Common myeloid progenitor, CD34-positive (primary cell): ENCODE data around the gene CCDC73.
"Not testable (repeated sequence)": the region's sequence is repeated elsewhere in the genome, so short reads cannot be mapped to it uniquely, and the experiment has no call there.

ENCODE experiments used
- CTCF ChIA-PET: fragments of 350-600 bp; sonication (Branson Sonifier 250); formaldehyde crosslinking; loops from one replicate; lab custom pipeline; 2021; ENCODE audit warnings: antibody characterized with exemption; lab: Charles Lee
- POLR2A ChIA-PET: fragments of 350-600 bp; sonication (Branson Sonifier 250); formaldehyde crosslinking; loops from one replicate; lab custom pipeline; 2021; ENCODE audit warnings: antibody characterized with exemption; lab: Charles Lee
- DNase-seq, 3 donors: peaks; one replicate each; pipeline versions ENCODE4 v3.0.0 to v3.0.0-alpha.2; 2013
- H3K27ac ChIP-seq, 2 experiments: 1 replicate in 1 of 2; 2 replicates in 1 of 2; pipeline ENCODE4 v1.7.0; 2013; ENCODE audit warnings: inconsistent platforms in 2 of 2, low read length in 2 of 2, mild to moderate bottlenecking in 2 of 2, low read depth in 1 of 2, moderate library complexity in 1 of 2; ENCODE audit not compliant: severe bottlenecking in 2 of 2, insufficient read depth in 1 of 2, poor library complexity in 1 of 2
- H3K27me3 ChIP-seq, 5 experiments: replicated peaks in 2 of 5; 1 replicate in 3 of 5; 2 replicates in 2 of 5; pipeline versions ENCODE4 v1.6.1 to v1.7.0; 2013; ENCODE audit warnings: low read length in 4 of 5, mild to moderate bottlenecking in 2 of 5, moderate library complexity in 2 of 5, inconsistent platforms in 1 of 5; ENCODE audit not compliant: insufficient read depth in 5 of 5, control insufficient read depth in 4 of 5
- H3K36me3 ChIP-seq, 4 experiments: 1 replicate in 2 of 4; 2 replicates in 2 of 4; pipeline versions ENCODE4 v1.6.1 to v1.7.0; 2013; ENCODE audit warnings: low read length in 3 of 4, control low read depth in 1 of 4, mild to moderate bottlenecking in 1 of 4; ENCODE audit not compliant: control insufficient read depth in 4 of 4, insufficient read depth in 4 of 4
- H3K4me1 ChIP-seq, 4 experiments: 1 replicate in 3 of 4; 2 replicates in 1 of 4; pipeline versions ENCODE4 v1.6.1 to v1.7.1; 2013; ENCODE audit warnings: low read length in 3 of 4, mild to moderate bottlenecking in 3 of 4, control low read depth in 1 of 4, inconsistent platforms in 1 of 4, moderate library complexity in 1 of 4; ENCODE audit not compliant: control insufficient read depth in 4 of 4, insufficient read depth in 4 of 4; ENCODE audit errors: control extremely low read depth in 1 of 4
- H3K4me3 ChIP-seq, 7 experiments: 1 replicate in 4 of 7; 2 replicates in 3 of 7; pipeline versions ENCODE4 v1.5.1 to v1.7.0; 2013; ENCODE audit warnings: mild to moderate bottlenecking in 7 of 7, low read length in 6 of 7, moderate library complexity in 6 of 7, inconsistent platforms in 2 of 7, low read depth in 2 of 7, control low read depth in 1 of 7; ENCODE audit not compliant: insufficient read depth in 4 of 7, control insufficient read depth in 1 of 7; ENCODE audit errors: extremely low read depth in 1 of 7
- H3K9me3 ChIP-seq, 5 experiments: 1 replicate in 4 of 5; 2 replicates in 1 of 5; pipeline versions ENCODE4 v1.6.1 to v1.7.1; 2013; ENCODE audit warnings: low read length in 4 of 5, mild to moderate bottlenecking in 2 of 5, inconsistent platforms in 1 of 5, low read depth in 1 of 5, moderate library complexity in 1 of 5; ENCODE audit not compliant: control insufficient read depth in 4 of 5, insufficient read depth in 2 of 5; ENCODE audit errors: control extremely low read depth in 1 of 5
- WGBS: methylation state at CpG from one replicate; pipeline ENCODE4 v1.1.5; 2013; ENCODE audit not compliant: insufficient coverage; 5-methylcytosine and 5-hydroxymethylcytosine counted together

The CCDC73 gene

GRCh38 chr11:32723332-32723731 lies 71.1 kb downstream of the CCDC73 start:
- DNase-seq: no peak
- Histone ChIP-seq H3K27ac (no peak overlapping the region), H3K4me1 (no peaks in the 10 kb centered on the region), H3K36me3 (no peaks in the 10 kb centered on the region), H3K27me3 (no peaks in the 10 kb centered on the region), H3K9me3 (no peaks in the 10 kb centered on the region), H3K4me3 (no peak overlapping the region)
- ChIA-PET POLR2A (no interaction called here), CTCF (no interaction called here)
- 100% methylated on average over 3 of the region's 3 CpGs for WGBS

- no peak overlapping the region for H3K27ac ChIP-seq
- no peak for DNase-seq
- no peaks in the 10 kb centered on the region for H3K9me3 ChIP-seq
- H3K27me3 ChIP-seq: no peaks in the 10 kb centered on the region
- no peaks in the 10 kb centered on the region for H3K4me1 ChIP-seq
- no peaks in the 10 kb centered on the region for H3K36me3 ChIP-seq
- ChIA-PET POLR2A (no interaction called here), CTCF (no interaction called here)
- no peak overlapping the region for H3K4me3 ChIP-seq
These were observed 72.2 kb downstream of the CCDC73 start for GRCh38 chr11:32722255-32722654.

- ChIA-PET CTCF (interaction anchor here (0.7 to 3.0 kb wide), 6 partner anchors 12 to 78 kb away, joined by 3 to 16 read pairs (median 3); no protein-coding TSS in a partner anchor), POLR2A (no interaction called here)
- no peaks in the 10 kb centered on the region for H3K9me3 ChIP-seq
- no peak overlapping the region for H3K27ac ChIP-seq
- H3K27me3 ChIP-seq: no peaks in the 10 kb centered on the region
- H3K4me1 ChIP-seq: no peaks in the 10 kb centered on the region
- no CpG with 5 or more reads among the region's 1 CpG for WGBS
- H3K4me3 ChIP-seq: no peak overlapping the region
- peak; percentile 18 to 49 (median 41) for DNase-seq
- H3K36me3 ChIP-seq: no peaks in the 10 kb centered on the region
These were observed 81.0 kb downstream of the CCDC73 start for GRCh38 chr11:32713496-32713895.

- H3K27me3 ChIP-seq, CTCF ChIA-PET, H3K27ac ChIP-seq, DNase-seq, H3K4me3 ChIP-seq, H3K4me1 ChIP-seq, POLR2A ChIA-PET, H3K36me3 ChIP-seq: not testable (repeated sequence)
- WGBS: 100% methylated on average over 1 of the region's 3 CpGs
- peaks cover 0 to 15% (median 8%) of the 10 kb centered on the region in 5 experiments for H3K9me3 ChIP-seq
These were observed 85.5 kb downstream of the CCDC73 start for GRCh38 chr11:32708978-32709377.

GRCh38 chr11:32706985-32707741 lies 87.3 kb downstream of the CCDC73 start:
- no peak overlapping the region for H3K4me3 ChIP-seq
- peaks cover 0 to 3% (median 0%) of the 10 kb centered on the region in 4 experiments for H3K4me1 ChIP-seq
- no peak overlapping the region for H3K27ac ChIP-seq
- no peaks in the 10 kb centered on the region for H3K27me3 ChIP-seq
- ChIA-PET CTCF (no interaction called here), POLR2A (no interaction called here)
- H3K36me3 ChIP-seq: no peaks in the 10 kb centered on the region
- 90% methylated on average over 2 of the region's 7 CpGs for WGBS
- peak in 2 of 3 donors; percentile 31 to 49 for DNase-seq
- peaks cover 0 to 16% (median 8%) of the 10 kb centered on the region in 5 experiments for H3K9me3 ChIP-seq

GRCh38 chr11:32705309-32706033 lies 89.0 kb downstream of the CCDC73 start:
- Histone ChIP-seq H3K27me3 (no peaks in the 10 kb centered on the region), H3K4me1 (peaks cover 0 to 9% (median 4%) of the 10 kb centered on the region in 4 experiments), H3K36me3 (no peaks in the 10 kb centered on the region), H3K9me3 (peaks cover 0 to 16% (median 8%) of the 10 kb centered on the region in 5 experiments), H3K4me3 (no peak overlapping the region), H3K27ac (no peak overlapping the region)
- ChIA-PET CTCF (interaction anchor here (1.0 kb wide), 1 partner anchor 87 kb away, joined by 3 read pairs; no protein-coding TSS in a partner anchor), POLR2A (no interaction called here)
- no peak for DNase-seq
- 97% methylated on average over 9 of the region's 12 CpGs for WGBS

GRCh38 chr11:32704775-32705174 lies 89.7 kb downstream of the CCDC73 start:
- CTCF ChIA-PET: interaction anchor here (1.0 kb wide), 1 partner anchor 88 kb away, joined by 3 read pairs; no protein-coding TSS in a partner anchor

More at GRCh38 chr11:32704775-32705174, 89.7 kb downstream of the CCDC73 start:
- Histone ChIP-seq H3K27me3 (no peaks in the 10 kb centered on the region), H3K4me1 (peaks cover 0 to 9% (median 4%) of the 10 kb centered on the region in 4 experiments), H3K36me3 (no peaks in the 10 kb centered on the region), H3K9me3 (peaks cover 0 to 16% (median 8%) of the 10 kb centered on the region in 5 experiments), H3K4me3 (no peak overlapping the region), H3K27ac (no peak overlapping the region)
- WGBS: 88% methylated on average over 5 of the region's 5 CpGs
- POLR2A ChIA-PET: no interaction called here
- DNase-seq: no peak
